ENCODE results near the gene CNST.
"Not testable (repeated sequence)": the region's sequence is repeated elsewhere in the genome, so short reads cannot be mapped to it uniquely, and the experiment has no call there.

CNST gene

GRCh38 chr1:246618240-246618808, 52.1 kb downstream of the CNST start:
- no peak for DNase-seq (ENCODE audit: low read depth, low spot score)

DNA sequence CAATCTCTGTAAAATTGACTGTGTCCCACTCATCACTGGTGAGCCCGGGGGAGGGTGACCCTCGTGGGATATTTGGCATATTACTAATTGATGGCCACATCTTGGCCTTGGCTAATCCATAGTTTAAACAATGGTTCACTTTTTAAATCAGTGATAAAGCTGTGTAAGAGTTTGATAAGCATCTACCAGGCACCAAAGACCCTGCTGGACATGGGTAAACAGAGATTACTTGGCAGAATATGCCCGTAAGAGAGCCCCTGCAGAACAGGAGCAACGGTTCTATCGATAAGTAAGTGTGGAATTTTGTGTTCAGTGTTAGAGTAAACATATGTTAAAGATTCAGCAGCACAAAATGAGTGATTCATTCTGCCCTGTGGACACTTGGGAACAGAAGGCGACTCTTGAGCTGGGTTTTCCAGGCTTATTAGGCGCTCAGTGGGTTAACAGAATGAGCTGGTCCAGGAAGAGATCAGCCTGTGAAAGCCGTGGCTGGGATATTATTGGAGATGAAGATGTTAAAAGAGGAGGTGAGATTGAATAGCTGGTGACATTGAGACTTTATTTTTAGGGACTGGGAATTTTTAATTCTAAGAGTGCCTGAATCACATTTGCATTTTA, 55.9 kb downstream of the CNST start:
- peak; percentile 25 for DNase-seq (ENCODE audit: low read depth, low spot score)

- DNase-seq (ENCODE audit: low read depth, low spot score): no peak
Measured at GRCh38 chr1:246624091-246624490, 57.8 kb downstream of the CNST start.

- DNase-seq (ENCODE audit: low read depth, low spot score): no peak
Measured at GRCh38 chr1:246629030-246629429, 62.8 kb downstream of the CNST start.

- no peak for DNase-seq (ENCODE audit: low read depth, low spot score)
Measured at GRCh38 chr1:246629976-246630375, 63.7 kb downstream of the CNST start.

GRCh38 chr1:246631426-246631825, 65.2 kb downstream of the CNST start:
- DNase-seq (ENCODE audit: low read depth, low spot score): peak; percentile 58

GRCh38 chr1:246632281-246633168, 66.3 kb downstream of the CNST start:
- DNase-seq (ENCODE audit: low read depth, low spot score): peak; percentile 91

GRCh38 chr1:246634659-246635058, 68.4 kb downstream of the CNST start:
- not testable (repeated sequence) for DNase-seq (ENCODE audit: low read depth, low spot score)

- DNase-seq (ENCODE audit: low read depth, low spot score): no peak
Measured at GRCh38 chr1:246638941-246639655, 72.8 kb downstream of the CNST start.

DNA sequence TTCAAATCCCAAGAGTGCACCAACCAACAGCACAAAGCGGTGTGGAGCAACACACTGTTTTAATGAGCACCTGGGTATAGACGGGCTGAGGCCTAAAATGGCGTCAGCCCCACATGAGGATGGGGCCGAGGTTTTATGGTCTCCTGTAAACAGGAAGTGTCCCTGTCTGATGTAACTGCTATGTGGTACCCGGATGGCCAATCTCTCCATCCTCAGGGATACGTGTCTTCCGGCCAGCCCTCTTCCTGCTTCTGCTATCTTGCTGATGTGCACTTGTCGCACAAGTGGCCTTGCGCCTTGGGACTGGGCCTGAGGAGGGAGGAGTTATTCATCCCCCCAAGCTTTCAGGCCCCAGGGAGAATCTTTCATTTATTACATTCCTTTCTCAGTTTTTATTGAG, 73.5 kb downstream of the CNST start:
- DNase-seq (ENCODE audit: low read depth, low spot score): no peak

DNA sequence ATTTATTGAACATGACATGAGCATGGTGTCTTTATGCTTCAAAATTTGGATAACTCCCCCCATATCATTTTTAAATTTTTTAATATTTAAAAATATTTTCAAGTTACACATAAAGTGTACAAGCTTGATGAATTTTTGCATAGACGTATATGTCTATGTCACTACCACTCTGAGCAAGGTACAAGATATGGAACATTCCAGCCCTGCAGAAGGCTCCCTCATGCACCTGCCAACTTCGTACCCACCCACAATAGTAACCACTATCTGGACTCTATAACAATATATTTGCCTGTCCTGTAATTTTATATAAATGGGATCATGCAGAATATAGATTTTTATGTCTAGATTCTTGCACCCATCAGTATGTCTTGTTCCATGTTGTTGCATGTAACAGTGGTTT, 74.5 kb downstream of the CNST start:
- DNase-seq (ENCODE audit: low read depth, low spot score): no peak

DNA sequence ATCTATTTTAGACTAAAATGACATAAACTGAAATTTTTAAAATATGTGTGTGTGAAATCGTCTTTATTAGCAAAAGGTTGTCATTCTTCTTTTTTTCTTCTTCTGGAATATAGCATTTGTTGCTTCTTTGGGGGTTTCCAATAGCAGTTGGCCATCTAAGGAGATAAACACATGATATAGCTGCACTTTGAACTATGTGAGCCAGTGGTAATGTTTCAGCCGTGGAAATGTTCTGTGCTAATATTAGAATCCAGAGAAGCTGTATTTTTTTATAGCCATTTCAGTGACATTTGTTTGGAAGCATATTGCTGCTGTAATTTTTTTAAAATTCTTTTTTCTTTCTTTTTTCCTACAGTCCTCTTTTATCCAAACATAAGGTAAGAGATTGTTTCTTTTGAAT, 75.1 kb downstream of the CNST start:
- no peak for DNase-seq (ENCODE audit: low read depth, low spot score)

DNA sequence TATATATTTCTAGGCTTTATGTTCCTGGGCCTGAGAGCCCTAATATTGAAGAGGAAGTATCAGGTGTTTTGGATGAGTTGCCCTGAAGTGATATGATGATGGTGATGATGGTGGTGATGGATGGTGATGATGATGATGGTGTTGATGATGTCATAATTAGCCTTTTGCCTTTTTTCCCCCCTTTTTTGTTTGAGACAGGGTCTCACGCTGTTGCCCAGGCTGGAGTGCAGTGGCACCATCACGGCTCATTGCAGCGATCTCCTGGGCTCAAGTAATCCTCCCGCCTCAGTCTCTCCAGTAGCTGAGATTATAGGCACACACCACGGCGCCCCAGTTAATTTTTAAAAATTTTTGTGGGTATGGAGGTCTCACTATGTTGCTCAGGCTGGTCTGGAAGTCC, 76.5 kb downstream of the CNST start:
- DNase-seq (ENCODE audit: low read depth, low spot score): no peak

DNA sequence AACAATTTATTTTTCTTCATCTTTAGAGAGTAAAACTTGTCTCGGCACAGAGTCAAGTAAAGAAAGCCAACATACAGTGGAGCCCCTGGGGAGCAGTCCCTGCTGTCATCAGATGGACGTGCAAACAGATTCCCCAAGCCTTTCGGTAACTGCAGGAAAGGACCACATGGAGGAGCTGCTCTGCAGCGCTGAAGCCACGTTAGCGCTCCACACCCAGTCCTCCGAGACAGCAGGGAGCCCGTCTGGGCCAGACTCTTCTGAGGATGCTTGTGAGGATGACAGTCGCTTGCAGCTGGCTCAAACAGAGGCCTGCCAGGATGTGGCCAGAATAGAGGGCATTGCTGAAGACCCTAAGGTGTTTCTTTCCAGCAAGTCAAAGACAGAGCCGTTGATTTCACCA, 80.9 kb downstream of the CNST start:
- peak; percentile 63 for DNase-seq (ENCODE audit: low read depth, low spot score)

GRCh38 chr1:246647513-246647912, 81.3 kb downstream of the CNST start:
- DNase-seq (ENCODE audit: low read depth, low spot score): peak; percentile 33

DNA sequence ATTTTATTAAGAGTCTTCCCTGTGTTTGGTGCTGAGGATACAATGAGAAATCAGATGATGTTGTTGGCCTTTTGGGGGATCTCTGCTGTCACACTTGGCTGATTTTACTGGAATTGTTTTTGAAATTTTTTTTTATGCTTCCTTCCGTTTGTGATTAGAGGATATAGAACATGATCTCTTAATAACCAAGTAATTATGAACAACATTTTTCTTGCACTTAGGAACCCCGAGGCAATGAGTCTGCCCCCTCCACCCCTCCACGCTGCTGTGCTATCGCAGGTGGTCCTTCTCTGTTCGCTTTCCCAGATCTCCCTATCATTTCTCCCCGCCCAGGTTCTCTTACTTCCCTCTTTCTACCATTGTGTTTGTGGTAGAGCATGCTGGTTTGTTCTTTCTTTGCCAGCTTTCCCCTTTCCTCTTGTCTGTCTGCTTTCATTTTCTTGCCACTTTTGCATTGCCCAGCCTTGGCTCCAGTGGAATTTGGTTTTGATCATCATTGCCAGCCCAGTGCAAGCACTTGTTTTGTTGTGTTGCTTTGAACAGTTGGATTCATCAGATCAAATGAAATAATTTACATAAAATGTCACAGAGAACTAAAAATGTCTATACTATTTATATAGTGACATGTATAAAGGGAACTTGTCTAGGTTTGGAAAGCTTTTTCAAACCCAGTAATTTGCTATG, 84.9 kb downstream of the CNST start:
- DNase-seq (ENCODE audit: low read depth, low spot score): no peak

GRCh38 chr1:246658567-246658966, 92.3 kb downstream of the CNST start:
- DNase-seq (ENCODE audit: low read depth, low spot score): no peak

DNA sequence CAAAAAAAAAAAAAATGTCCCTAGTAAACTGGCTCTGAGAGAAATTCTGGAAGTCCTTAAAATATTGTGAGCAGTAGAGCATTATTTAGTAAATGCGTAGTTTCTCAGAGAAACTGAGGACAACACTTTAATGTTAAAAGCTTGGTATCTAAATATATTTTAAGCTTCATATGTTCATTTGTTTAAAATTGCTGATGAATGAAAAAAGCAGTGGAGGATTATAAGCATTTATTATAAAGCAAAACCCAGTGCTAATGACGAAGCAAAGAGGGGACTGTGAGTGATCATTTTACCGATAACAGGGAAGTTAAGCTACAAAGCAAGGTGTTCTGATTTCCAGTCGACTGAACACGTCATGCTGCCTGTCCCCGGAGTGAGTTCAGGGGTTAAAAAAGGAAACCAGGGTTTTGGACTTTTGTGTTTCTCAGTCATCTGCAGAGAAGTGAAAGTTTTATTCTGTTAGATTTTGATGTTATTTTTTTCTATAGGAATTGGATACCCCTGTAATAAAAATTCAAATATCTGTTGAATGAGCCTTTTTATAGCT, 93.4 kb downstream of the CNST start:
- DNase-seq (ENCODE audit: low read depth, low spot score): no peak

DNA sequence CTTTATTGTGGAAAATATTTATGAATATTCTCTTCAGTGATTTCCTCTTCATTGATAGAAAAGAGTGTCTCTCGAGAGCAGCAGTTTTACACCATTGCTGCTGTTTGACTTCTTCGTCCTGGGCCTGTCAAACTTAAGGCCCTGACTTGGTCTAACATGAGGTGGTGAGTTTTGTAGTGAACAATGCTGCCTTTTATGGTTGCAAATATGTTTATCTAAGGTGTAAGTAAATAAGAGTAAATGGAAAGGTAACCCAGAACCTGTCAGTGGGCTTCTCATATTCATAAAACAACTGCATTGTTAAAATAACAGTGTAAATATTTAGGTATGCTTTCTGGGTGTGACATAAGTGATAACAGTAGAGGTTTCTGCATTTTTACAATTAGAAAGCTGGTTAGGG, 95.2 kb downstream of the CNST start:
- DNase-seq (ENCODE audit: low read depth, low spot score): no peak

DNA sequence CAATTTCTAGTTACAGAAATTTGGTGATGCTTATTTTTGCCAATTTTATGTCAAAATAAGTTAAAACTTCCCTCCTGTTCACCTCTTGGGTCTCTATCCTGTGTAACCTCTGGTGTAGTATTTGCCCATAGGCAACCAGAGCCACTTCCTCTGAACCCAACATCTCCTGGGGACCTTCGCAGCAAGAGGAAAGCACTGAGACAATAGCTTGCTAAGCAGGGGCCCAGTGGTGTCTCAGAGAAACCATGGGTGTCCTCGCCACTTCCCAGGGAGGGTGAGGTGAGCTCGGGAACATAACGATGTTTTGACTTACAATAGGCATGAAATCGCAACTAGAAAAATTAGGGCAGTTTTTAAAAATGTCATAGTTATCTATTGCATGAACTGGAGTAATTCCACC, 101.5 kb downstream of the CNST start:
- no peak for DNase-seq (ENCODE audit: low read depth, low spot score)

DNA sequence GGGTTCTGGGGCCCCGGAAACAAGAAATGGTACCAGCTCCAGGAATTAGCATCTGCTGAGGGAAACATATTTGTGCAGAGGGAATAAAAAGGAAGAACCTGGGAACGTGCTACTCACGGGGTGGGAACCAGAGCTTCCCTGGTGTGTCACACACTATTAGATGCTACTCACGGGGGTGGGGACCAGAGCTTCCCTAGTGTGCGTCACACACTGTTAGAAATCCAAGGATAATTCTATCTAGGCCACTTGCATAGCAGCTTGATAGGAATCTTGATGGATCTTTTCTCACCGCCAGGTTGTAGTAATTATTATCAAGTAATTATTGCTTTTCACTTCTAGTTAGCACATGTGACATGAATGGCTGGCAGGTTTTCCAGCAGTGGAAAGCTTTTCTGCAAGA, 103.4 kb downstream of the CNST start:
- no peak for DNase-seq (ENCODE audit: low read depth, low spot score)
